Activated CD4-positive, alpha-beta T cell treated with anti-CD3 and anti-CD28 coated beads, Interleukin-2, amount 10 ng/mL, durations not matched to agents 24 days and 14 days (primary cell): ENCODE results near the gene CD53. TPM values are rescaled to one million over a fixed set of nuclear protein-coding genes. Genes with fewer than 3 reads are reported as not detected.

Experiments used
- DNase-seq: peaks from one replicate; pipeline ENCODE4 v3.0.0; 2022
- H3K27ac Mint-ChIP-seq: one replicate; pipeline ENCODE4 v1.8.0; 2022; ENCODE audit warnings: mild to moderate bottlenecking, mixed read lengths
- H3K27me3 Mint-ChIP-seq: one replicate; pipeline ENCODE4 v1.8.0; 2022; ENCODE audit warnings: mixed read lengths
- H3K36me3 Mint-ChIP-seq: one replicate; pipeline ENCODE4 v1.8.0; 2022; ENCODE audit warnings: low read depth, mild to moderate bottlenecking, mixed read lengths
- H3K4me1 Mint-ChIP-seq: one replicate; pipeline ENCODE4 v1.8.0; 2021; ENCODE audit warnings: mixed read lengths
- H3K4me3 Mint-ChIP-seq: one replicate; pipeline ENCODE4 v1.8.0; 2022; ENCODE audit warnings: mild to moderate bottlenecking, moderate library complexity, mixed read lengths
- H3K9me3 Mint-ChIP-seq: one replicate; pipeline ENCODE4 v1.8.0; 2021; ENCODE audit warnings: mixed read lengths
- intact Hi-C: fragments of 100-400 bp; cut with micrococcal nuclease; formaldehyde crosslinking; loops from one replicate; pipeline ENCODE4 v1.15.1; 2023
- total RNA-seq: library from RNA; stranded (reverse); gene quantifications from 2 replicates; pipeline ENCODE4 v1.2.3, GENCODE V29; 2022

The CD53 gene
- total RNA-seq, 1 donor from 2014 or later, result 185 TPM

- intact Hi-C loops, result no loop called here
- no peak overlapping the region for H3K4me3 Mint-ChIP-seq
- peaks cover 68% of the 10 kb centered on the region for H3K36me3 Mint-ChIP-seq
- DNase-seq, result no peak
- no peaks in the 10 kb centered on the region for H3K27me3 Mint-ChIP-seq
- H3K9me3 Mint-ChIP-seq, result peaks cover 5% of the 10 kb centered on the region
- peaks cover 10% of the 10 kb centered on the region for H3K4me1 Mint-ChIP-seq
- H3K27ac Mint-ChIP-seq, result no peak overlapping the region
These were observed 75.3 kb downstream of the CD53 start for GRCh38 chr1:110948038-110948810.

Other genes starting within 250 kb of the CD53 start
- gene KCNA3, start 198.2 kb upstream of the CD53 start, total RNA-seq, result 26.9 and 29.5 TPM in 2 replicates
- 14.0 and 14.4 TPM in 2 replicates for gene LRIF1, start 90.8 kb downstream of the CD53 start, total RNA-seq